CD4-positive, alpha-beta memory T cell (primary cell): ENCODE data around the gene SCGB1D1. TPM values are rescaled to one million over a fixed set of nuclear protein-coding genes. Genes with fewer than 3 reads are reported as not detected.

Experiments
- CTCF ChIA-PET: fragments of 350-600 bp; sonication (Branson Sonifier 250); formaldehyde crosslinking; loops from one replicate; lab custom pipeline; 2021; ENCODE audit warnings: inconsistent platforms; ENCODE audit not compliant: partially characterized antibody; lab: Charles Lee
- POLR2A ChIA-PET: fragments of 350-600 bp; sonication (Branson Sonifier 250); formaldehyde crosslinking; loops from one replicate; lab custom pipeline; 2021; ENCODE audit not compliant: partially characterized antibody; lab: Charles Lee
- DNase-seq, 5 donors: peaks; one replicate each; pipeline versions ENCODE4 v3.0.0 to v3.0.0-alpha.2; 2020 to 2022; ENCODE audit warnings: mixed read lengths in 1 of 5
- H3K27ac ChIP-seq: one replicate; pipeline ENCODE4 v1.7.0; 2013; ENCODE audit warnings: low read depth, low read length
- H3K27me3 ChIP-seq: 2 replicates; pipeline ENCODE4 v1.7.0; 2013; ENCODE audit warnings: mild to moderate bottlenecking, low read length, moderate library complexity; ENCODE audit not compliant: insufficient read depth
- H3K36me3 ChIP-seq: 2 replicates; pipeline ENCODE4 v1.7.0; 2013; ENCODE audit warnings: mild to moderate bottlenecking, low read length, moderate library complexity; ENCODE audit not compliant: insufficient read depth
- H3K4me1 ChIP-seq: 2 replicates; pipeline ENCODE4 v1.7.0; 2013; ENCODE audit warnings: mild to moderate bottlenecking, low read length, moderate library complexity; ENCODE audit not compliant: insufficient read depth
- H3K4me3 ChIP-seq, 2 donors: one replicate each; pipeline ENCODE4 v1.7.0; 2013; ENCODE audit warnings: low read length in 2 of 2, mild to moderate bottlenecking in 1 of 2
- H3K9me3 ChIP-seq, 2 donors: one replicate each; pipeline ENCODE4 v1.7.0; 2013; ENCODE audit warnings: low read length in 2 of 2, control low read depth in 1 of 2; ENCODE audit not compliant: control insufficient read depth in 1 of 2
- H3K27ac Mint-ChIP-seq, 7 donors: one replicate each; pipeline ENCODE4 v1.8.0; 2020 to 2021; ENCODE audit warnings: mixed read lengths in 7 of 7, mild to moderate bottlenecking in 6 of 7, inconsistent platforms in 3 of 7, moderate library complexity in 3 of 7
- H3K27me3 Mint-ChIP-seq, 2 donors: one replicate each; pipeline ENCODE4 v1.8.0; 2020 to 2021; ENCODE audit warnings: mixed read lengths in 2 of 2
- H3K36me3 Mint-ChIP-seq, 2 donors: one replicate each; pipeline ENCODE4 v1.8.0; 2020 to 2021; ENCODE audit warnings: mixed read lengths in 2 of 2, inconsistent platforms in 1 of 2, mild to moderate bottlenecking in 1 of 2
- H3K4me1 Mint-ChIP-seq, 4 donors: one replicate each; pipeline ENCODE4 v1.8.0; 2020 to 2021; ENCODE audit warnings: mixed read lengths in 4 of 4, mild to moderate bottlenecking in 1 of 4
- H3K4me3 Mint-ChIP-seq, 8 donors: one replicate each; pipeline ENCODE4 v1.8.0; 2020 to 2021; ENCODE audit warnings: mixed read lengths in 8 of 8, mild to moderate bottlenecking in 7 of 8, moderate library complexity in 6 of 8, inconsistent platforms in 3 of 8
- H3K9me3 Mint-ChIP-seq, 8 donors: one replicate each; pipeline ENCODE4 v1.8.0; 2020 to 2021; ENCODE audit warnings: mixed read lengths in 8 of 8, mild to moderate bottlenecking in 5 of 8, inconsistent platforms in 3 of 8, moderate library complexity in 1 of 8
- intact Hi-C: fragments of 100-400 bp; cut with micrococcal nuclease; formaldehyde crosslinking; loops from one replicate; pipeline ENCODE4 v1.15.1; 2023
- polyA plus RNA-seq, 2 donors: library from polyadenylated mRNA; unstranded; fragments of 300-500 nt; fragmentation: Illumina TruSeq; gene quantifications; one replicate each; pipeline ENCODE4 v1.2.3, GENCODE V29; 2021
- total RNA-seq, 2 experiments: library from RNA; stranded (reverse); gene quantifications; one replicate each; pipeline ENCODE4 v1.2.3, GENCODE V29; 2021

The SCGB1D1 gene
- total and polyA plus RNA-seq, 4 experiments from 2014 or later = not detected

GRCh38 chr11:62236187-62236586 is 46.2 kb downstream of the SCGB1D1 start:
- Histone ChIP-seq H3K4me3 (no peak overlapping the region), H3K27ac (no peak overlapping the region), H3K27me3 (no peaks in the 10 kb centered on the region), H3K36me3 (no peaks in the 10 kb centered on the region), H3K9me3 (no peaks in the 10 kb centered on the region), H3K4me1 (no peaks in the 10 kb centered on the region)
- Mint-ChIP-seq H3K27ac (no peak overlapping the region), H3K9me3 (no peaks in the 10 kb centered on the region), H3K27me3 (peaks cover 20 to 24% of the 10 kb centered on the region in 2 donors), H3K36me3 (no peaks in the 10 kb centered on the region), H3K4me1 (no peaks in the 10 kb centered on the region), H3K4me3 (no peak overlapping the region)
- CTCF ChIA-PET = no interaction called here
- DNase-seq = no peak
- POLR2A ChIA-PET = no interaction called here
- intact Hi-C loops = no loop called here

DNA sequence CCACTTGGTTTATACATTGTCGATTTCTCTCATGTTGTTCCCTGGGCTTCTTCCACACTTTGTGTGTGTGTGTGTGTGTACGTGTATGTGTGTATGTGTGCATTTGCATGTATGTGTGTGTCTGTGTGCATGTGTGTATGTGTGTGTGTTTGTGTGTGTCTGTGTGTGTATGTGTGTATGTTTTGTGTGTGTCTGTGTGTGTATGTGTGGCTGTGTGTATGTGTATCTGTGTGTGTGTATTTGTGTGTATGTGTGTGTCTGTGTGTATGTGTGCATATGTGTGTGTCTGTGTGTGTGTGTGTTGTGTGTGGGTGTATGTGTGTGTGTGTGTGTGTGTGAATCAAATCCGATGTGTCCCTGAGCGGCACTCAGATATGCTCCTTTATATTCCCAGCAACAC is 47.5 kb downstream of the SCGB1D1 start:
- intact Hi-C loops = no loop called here
- Mint-ChIP-seq H3K4me1 (no peaks in the 10 kb centered on the region), H3K4me3 (peak overlapping the region in 1 of 8 donors; percentile 7), H3K9me3 (no peaks in the 10 kb centered on the region), H3K36me3 (no peaks in the 10 kb centered on the region), H3K27ac (no peak overlapping the region), H3K27me3 (peaks cover 20 to 26% of the 10 kb centered on the region in 2 donors)
- ChIA-PET POLR2A (no interaction called here), CTCF (no interaction called here)
- DNase-seq = no peak
- H3K9me3 ChIP-seq = no peaks in the 10 kb centered on the region
- no peaks in the 10 kb centered on the region for H3K36me3 ChIP-seq
- no peaks in the 10 kb centered on the region for H3K4me1 ChIP-seq
- H3K27ac ChIP-seq = no peak overlapping the region
- no peaks in the 10 kb centered on the region for H3K27me3 ChIP-seq
- H3K4me3 ChIP-seq = no peak overlapping the region

DNA sequence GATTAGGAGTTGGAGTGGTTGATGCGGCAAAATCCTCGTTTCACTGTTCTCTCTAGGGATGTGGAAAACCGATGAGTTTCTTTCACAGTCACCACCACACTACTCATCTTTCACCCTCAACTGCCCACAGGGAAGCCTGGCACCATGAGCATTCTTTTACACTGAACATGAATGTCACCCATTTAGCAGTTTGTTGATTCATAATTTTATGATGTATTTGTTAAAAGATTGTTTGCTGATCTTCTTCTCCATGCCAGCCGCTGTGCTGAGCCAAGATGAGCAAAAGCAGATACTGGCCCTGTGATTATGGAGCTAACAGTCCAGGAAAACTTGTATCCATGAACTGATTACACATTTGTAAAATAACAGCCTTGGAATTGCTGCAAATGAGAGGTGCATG is 48.1 kb downstream of the SCGB1D1 start:
- Mint-ChIP-seq H3K27ac (no peak overlapping the region), H3K4me1 (no peaks in the 10 kb centered on the region), H3K36me3 (no peaks in the 10 kb centered on the region), H3K27me3 (peaks cover 16 to 27% of the 10 kb centered on the region in 2 donors), H3K4me3 (peak overlapping the region in 1 of 8 donors; percentile 45), H3K9me3 (no peaks in the 10 kb centered on the region)
- Histone ChIP-seq H3K4me3 (no peak overlapping the region), H3K4me1 (no peaks in the 10 kb centered on the region), H3K36me3 (no peaks in the 10 kb centered on the region), H3K9me3 (no peaks in the 10 kb centered on the region), H3K27me3 (no peaks in the 10 kb centered on the region), H3K27ac (no peak overlapping the region)
- CTCF ChIA-PET = no interaction called here
- intact Hi-C loops = no loop called here
- POLR2A ChIA-PET = no interaction called here
- no peak for DNase-seq

GRCh38 chr11:62241095-62241494 is 51.1 kb downstream of the SCGB1D1 start:
- Histone ChIP-seq H3K4me1 (no peaks in the 10 kb centered on the region), H3K9me3 (no peaks in the 10 kb centered on the region), H3K27ac (no peak overlapping the region), H3K4me3 (no peak overlapping the region), H3K27me3 (no peaks in the 10 kb centered on the region), H3K36me3 (no peaks in the 10 kb centered on the region)
- Mint-ChIP-seq H3K4me3 (no peak overlapping the region), H3K27ac (no peak overlapping the region), H3K9me3 (no peaks in the 10 kb centered on the region), H3K36me3 (no peaks in the 10 kb centered on the region), H3K27me3 (peaks cover 14 to 29% of the 10 kb centered on the region in 2 donors), H3K4me1 (no peaks in the 10 kb centered on the region)
- no peak for DNase-seq
- CTCF ChIA-PET = no interaction called here
- POLR2A ChIA-PET = no interaction called here
- intact Hi-C loops = no loop called here

GRCh38 chr11:62242021-62242420 is 52.0 kb downstream of the SCGB1D1 start, which contains the start of gene SCGB1D2:
Gene SCGB1D2, plus strand, starts transcription at chr11:62242239. Its CDS starts 69 bp downstream, at chr11:62242308.
- POLR2A ChIA-PET = no interaction called here
- H3K36me3 Mint-ChIP-seq = no peaks in the 10 kb centered on the region

More at GRCh38 chr11:62242021-62242420, 52.0 kb downstream of the SCGB1D1 start, which contains the start of gene SCGB1D2:
- H3K36me3 ChIP-seq = no peaks in the 10 kb centered on the region
- no peaks in the 10 kb centered on the region for H3K4me1 Mint-ChIP-seq
- CTCF ChIA-PET = interaction anchor here (1.0 to 1.5 kb wide), 2 partner anchors 69 to 80 kb away, joined by 3 to 5 read pairs; no protein-coding TSS in a partner anchor
- H3K27me3 ChIP-seq = no peaks in the 10 kb centered on the region
- no peaks in the 10 kb centered on the region for H3K9me3 ChIP-seq
- no peak within 1 kb of the TSS for H3K27ac Mint-ChIP-seq
- peaks cover 18 to 37% of the 10 kb centered on the region in 2 donors for H3K27me3 Mint-ChIP-seq
- no peak within 1 kb of the TSS for H3K4me3 Mint-ChIP-seq
- no peak within 1 kb of the TSS for H3K27ac ChIP-seq
- intact Hi-C loops = no loop called here
- H3K4me3 ChIP-seq = no peak within 1 kb of the TSS
- H3K9me3 Mint-ChIP-seq = no peaks in the 10 kb centered on the region
- H3K4me1 ChIP-seq = no peaks in the 10 kb centered on the region
- no peak for DNase-seq

Other genes with a start within 250 kb of the SCGB1D1 start
- gene BEST1, start 239.9 kb upstream of the SCGB1D1 start, total RNA-seq = under 1 TPM; 0.26 to 0.50 TPM
- 1 to 10 TPM; 1.3 TPM for gene BEST1, start 239.9 kb upstream of the SCGB1D1 start, polyA plus RNA-seq
- gene FTH1, start 222.6 kb upstream of the SCGB1D1 start, total RNA-seq = 100 to 1,000 TPM; 695 to 763 TPM
- gene FTH1, start 222.6 kb upstream of the SCGB1D1 start, polyA plus RNA-seq = 1,000 to 10,000 TPM; 3,123 to 3,378 TPM
- gene INCENP, start 66.2 kb upstream of the SCGB1D1 start, total RNA-seq = 10 to 100 TPM; 28.4 to 32.1 TPM
- 1 to 10 TPM in 1 of 2 donors, not detected in 1; 2.7 TPM for gene INCENP, start 66.2 kb upstream of the SCGB1D1 start, polyA plus RNA-seq
- not detected for gene SCGB2A1, start 18.5 kb downstream of the SCGB1D1 start, total RNA-seq
- not detected for gene SCGB2A1, start 18.5 kb downstream of the SCGB1D1 start, polyA plus RNA-seq
- gene SCGB1D2, start 52.0 kb downstream of the SCGB1D1 start, total RNA-seq = not detected
- gene SCGB1D2, start 52.0 kb downstream of the SCGB1D1 start, polyA plus RNA-seq = not detected
- not detected for gene SCGB2A2, start 79.9 kb downstream of the SCGB1D1 start, total RNA-seq
- not detected for gene SCGB2A2, start 79.9 kb downstream of the SCGB1D1 start, polyA plus RNA-seq
- not detected for gene SCGB1D4, start 108.9 kb downstream of the SCGB1D1 start, total RNA-seq
- not detected for gene SCGB1D4, start 108.9 kb downstream of the SCGB1D1 start, polyA plus RNA-seq
- gene ASRGL1, start 147.2 kb downstream of the SCGB1D1 start, total RNA-seq = 1 to 10 TPM; 1.2 to 2.1 TPM
- 1 to 10 TPM; 1.4 to 1.9 TPM for gene ASRGL1, start 147.2 kb downstream of the SCGB1D1 start, polyA plus RNA-seq
- gene SCGB1A1, start 228.8 kb downstream of the SCGB1D1 start, total RNA-seq = not detected
- gene SCGB1A1, start 228.8 kb downstream of the SCGB1D1 start, polyA plus RNA-seq = not detected